CD4-positive, alpha-beta T cell treated with Interleukin-1 beta for 1 hour (primary cell): Measurements from ENCODE around the gene ANXA4.

ENCODE experiments used
- DNase-seq, 2 donors: peaks; one replicate each; pipeline ENCODE4 v3.0.0-alpha.2; 2020 to 2022

Gene ANXA4

GRCh38 chr2:69741575-69742321, at the start of gene ANXA4:
Gene ANXA4 (plus strand): TSS chr2:69742134. CDS start chr2:69781566, 39,432 bp downstream.
- DNase-seq: peak; percentile 45 to 62

GRCh38 chr2:69692424-69692823, 49.5 kb upstream of the ANXA4 start:
- DNase-seq: no peak

GRCh38 chr2:69693059-69693774, 48.7 kb upstream of the ANXA4 start:
- DNase-seq: peak; percentile 54 to 67

GRCh38 chr2:69693775-69694450, 48.0 kb upstream of the ANXA4 start:
- DNase-seq: peak; percentile 50 to 65

GRCh38 chr2:69694894-69695849, 46.8 kb upstream of the ANXA4 start:
- no peak for DNase-seq

- DNase-seq: no peak
These were observed 46.1 kb upstream of the ANXA4 start for GRCh38 chr2:69695850-69696216.

GRCh38 chr2:69700381-69700780, 41.6 kb upstream of the ANXA4 start:
- no peak for DNase-seq

GRCh38 chr2:69701100-69701945, 40.6 kb upstream of the ANXA4 start:
- DNase-seq: no peak

- DNase-seq: no peak
These were observed 38.7 kb upstream of the ANXA4 start for GRCh38 chr2:69703189-69703588.

GRCh38 chr2:69704446-69704845, 37.5 kb upstream of the ANXA4 start:
- DNase-seq: no peak

GRCh38 chr2:69709290-69709689, 32.6 kb upstream of the ANXA4 start:
- DNase-seq: no peak

- DNase-seq: no peak
These were observed 30.0 kb upstream of the ANXA4 start for GRCh38 chr2:69711971-69712370.

- no peak for DNase-seq
These were observed 27.9 kb upstream of the ANXA4 start for GRCh38 chr2:69714024-69714423.

GRCh38 chr2:69714539-69715220, 27.3 kb upstream of the ANXA4 start:
- peak; percentile 84 to 88 for DNase-seq

GRCh38 chr2:69715964-69716363, 26.0 kb upstream of the ANXA4 start:
- DNase-seq: no peak

GRCh38 chr2:69716555-69717120, 25.3 kb upstream of the ANXA4 start:
- DNase-seq: no peak

GRCh38 chr2:69717186-69717585, 24.7 kb upstream of the ANXA4 start:
- no peak for DNase-seq

- DNase-seq: no peak
These were observed 24.1 kb upstream of the ANXA4 start for GRCh38 chr2:69717861-69718273.

- DNase-seq: no peak
These were observed 23.5 kb upstream of the ANXA4 start for GRCh38 chr2:69718338-69718965.

GRCh38 chr2:69720404-69720803, 21.5 kb upstream of the ANXA4 start:
- DNase-seq: no peak
